HepG2 (cell line): ENCODE measurements around the gene MORN3. TPM values are rescaled to one million over a fixed set of nuclear protein-coding genes. Genes with fewer than 3 reads are reported as not detected.

Source experiments
- ATAC-seq: fragments of 200-7000 bp; cut with Tn5 transposase; 3 replicates; pipeline ENCODE4 v1.9.1; 2020; ENCODE audit warnings: mild to moderate bottlenecking, moderate library complexity
- BruUV-seq: library from RNA; stranded (reverse); fragments of 400-500 nt; replicated peaks from 2 replicates; lab custom pipeline; 2021; lab: Mats Ljungman, UMichigan
- CTCF ChIA-PET: fragments of 300-600 bp; formaldehyde crosslinking; extraction: SDS; loops from one replicate; lab custom pipeline; 2021; ENCODE audit warnings: low total read pairs, inconsistent platforms, low intra/inter-chr PET ratio; lab: Yijun Ruan, JAX
- POLR2A ChIA-PET: fragments of 350-600 bp; sonication (Branson Sonifier 250); formaldehyde crosslinking; loops from one replicate; lab custom pipeline; 2020; ENCODE audit warnings: antibody characterized with exemption, inconsistent platforms; lab: Yijun Ruan, JAX
- DNase-seq: peaks from one replicate; pipeline ENCODE4 v3.0.0-alpha.2; 2015; ENCODE audit warnings: low spot score
- FAIRE-seq: peaks from 3 replicates; lab custom pipeline; 2011; peaks lifted over from hg19 to GRCh38; lab: Jason Lieb, UNC
- H2AFZ ChIP-seq: one replicate; pipeline ENCODE4 v1.6.1; 2011; ENCODE audit warnings: low read length, inconsistent platforms
- H3K27ac ChIP-seq: fragments of 300-600 bp; 3 replicates; pipeline ENCODE4 v1.8.0; 2011; ENCODE audit warnings: mixed run types, mild to moderate bottlenecking, mixed read lengths, low read length, inconsistent platforms; ENCODE audit not compliant: insufficient read depth; ENCODE audit errors: extremely low read length
- H3K27me3 ChIP-seq, 2 experiments: fragments of 200-600 bp in 1 of 2; 2 replicates in 1 of 2; 3 replicates in 1 of 2; pipeline versions ENCODE4 v1.6.0 to v1.8.0; 2011; ENCODE audit warnings: low read length in 2 of 2, mild to moderate bottlenecking in 2 of 2, moderate library complexity in 2 of 2, inconsistent platforms in 1 of 2; ENCODE audit not compliant: insufficient read depth in 2 of 2, control insufficient read depth in 1 of 2
- H3K36me3 ChIP-seq, 2 experiments: fragments of 200-600 bp in 1 of 2; replicated peaks in 1 of 2; 2 replicates in 1 of 2; 3 replicates in 1 of 2; pipeline versions ENCODE4 v1.5.1 to v1.8.0; 2011; ENCODE audit warnings: low read length in 2 of 2, inconsistent platforms in 1 of 2; ENCODE audit not compliant: insufficient read depth in 2 of 2, control insufficient read depth in 1 of 2
- H3K4me1 ChIP-seq: 2 replicates; pipeline ENCODE4 v1.5.1; 2012; ENCODE audit warnings: low read length, inconsistent platforms; ENCODE audit not compliant: insufficient read depth
- H3K4me2 ChIP-seq: 2 replicates; pipeline ENCODE4 v1.6.0; 2011; ENCODE audit warnings: low read depth, low read length, inconsistent platforms
- H3K4me3 ChIP-seq, 3 experiments: fragments of 200-600 bp in 1 of 3; sonication (generic), shearing (Covaris generic) in 1 of 3; replicated peaks in 1 of 3; 2 replicates each; pipeline ENCODE4 v1.5.1; 2011 to 2016; ENCODE audit warnings: low read length in 3 of 3, inconsistent platforms in 2 of 3, low read depth in 2 of 3, mild to moderate bottlenecking in 2 of 3, control low read depth in 1 of 3, mixed read lengths in 1 of 3; ENCODE audit not compliant: insufficient read depth in 1 of 3
- H3K79me2 ChIP-seq: one replicate; pipeline ENCODE4 v1.6.1; 2011; ENCODE audit warnings: low read length, inconsistent platforms; ENCODE audit not compliant: insufficient read depth
- H3K9ac ChIP-seq: 2 replicates; pipeline ENCODE4 v1.6.0; 2011; ENCODE audit warnings: mild to moderate bottlenecking, low read depth, low read length, inconsistent platforms; ENCODE audit not compliant: insufficient read depth
- H3K9me3 ChIP-seq: 2 replicates; pipeline ENCODE4 v1.5.1; 2012; ENCODE audit warnings: mild to moderate bottlenecking, low read length
- H4K20me1 ChIP-seq: 2 replicates; pipeline ENCODE4 v1.6.0; 2011; ENCODE audit warnings: inconsistent platforms, mild to moderate bottlenecking, low read length, moderate library complexity; ENCODE audit not compliant: insufficient read depth
- JUND ChIP-seq: sonication (generic); formaldehyde crosslinking; IDR thresholded peaks from 2 replicates; pipeline ENCODE4 v1.8.0; 2022; ENCODE audit warnings: mild to moderate bottlenecking, missing genetic modification reagents
- PAWR ChIP-seq: sonication (generic); formaldehyde crosslinking; IDR thresholded peaks from 2 replicates; pipeline ENCODE4 v1.4.0; 2020; ENCODE audit warnings: missing genetic modification reagents, mild to moderate bottlenecking, borderline replicate concordance
- ZNF768 ChIP-seq: sonication (generic); formaldehyde crosslinking; IDR thresholded peaks from 2 replicates; pipeline ENCODE4 v1.4.0; 2020; ENCODE audit warnings: missing genetic modification reagents
- WGBS: methylation state at CpG from one replicate; pipeline ENCODE4 v1.1.6; 2017; ENCODE audit warnings: low lambda C conversion rate; 5-methylcytosine and 5-hydroxymethylcytosine counted together
- in situ Hi-C: cut with HindIII; loops from 2 replicates; pipeline ENCODE4 v1.10.0; 2017; ENCODE audit warnings: low pct_unique_long_range_greater_than_20kb; ENCODE audit not compliant: extremely low pct_ligation_motif_present
- intact Hi-C: fragments of 100-400 bp; cut with micrococcal nuclease; formaldehyde crosslinking; loops from one replicate; pipeline ENCODE4 v1.10.0; 2022; ENCODE audit not compliant: unreplicated experiment
- polyA plus RNA-seq, 8 experiments: library from polyadenylated mRNA; depleted of rRNA in 3 of 8; stranded (reverse) in 7 of 8; unstranded in 1 of 8; fragments of >200 nt; fragmentation: Illumina TruSeq in 4 of 8; extraction: Trizol in 4 of 8; gene quantifications; 2 replicates each; pipeline versions ENCODE4 v1.2.1 to v1.2.3, GENCODE V29; 2011 to 2016; ENCODE audit warnings: low read depth in 4 of 8, missing spikeins in 1 of 8, mixed read lengths in 1 of 8; ENCODE audit not compliant: insufficient read depth in 1 of 8
- total RNA-seq, 5 experiments: library from RNA; depleted of rRNA; stranded (reverse); fragments of >200 nt; fragmentation: Illumina TruSeq; extraction: Trizol; gene quantifications; 2 replicates each; pipeline ENCODE4 v1.2.3, GENCODE V29; 2016; ENCODE audit warnings: low read depth in 1 of 5
- TF ChIP-seq, protein P1 (sequence below): sonication (generic); formaldehyde crosslinking; IDR thresholded peaks from 2 replicates; pipeline ENCODE4 v1.5.1; 2020; ENCODE audit warnings: mild to moderate bottlenecking, missing genetic modification reagents, moderate library complexity

MORN3 gene
- total and polyA plus RNA-seq, 2 of the 13 experiments (the other 11 are each of a cell fraction or from before 2014, with no cell fraction given): 1.1 to 2.0 TPM

DNA sequence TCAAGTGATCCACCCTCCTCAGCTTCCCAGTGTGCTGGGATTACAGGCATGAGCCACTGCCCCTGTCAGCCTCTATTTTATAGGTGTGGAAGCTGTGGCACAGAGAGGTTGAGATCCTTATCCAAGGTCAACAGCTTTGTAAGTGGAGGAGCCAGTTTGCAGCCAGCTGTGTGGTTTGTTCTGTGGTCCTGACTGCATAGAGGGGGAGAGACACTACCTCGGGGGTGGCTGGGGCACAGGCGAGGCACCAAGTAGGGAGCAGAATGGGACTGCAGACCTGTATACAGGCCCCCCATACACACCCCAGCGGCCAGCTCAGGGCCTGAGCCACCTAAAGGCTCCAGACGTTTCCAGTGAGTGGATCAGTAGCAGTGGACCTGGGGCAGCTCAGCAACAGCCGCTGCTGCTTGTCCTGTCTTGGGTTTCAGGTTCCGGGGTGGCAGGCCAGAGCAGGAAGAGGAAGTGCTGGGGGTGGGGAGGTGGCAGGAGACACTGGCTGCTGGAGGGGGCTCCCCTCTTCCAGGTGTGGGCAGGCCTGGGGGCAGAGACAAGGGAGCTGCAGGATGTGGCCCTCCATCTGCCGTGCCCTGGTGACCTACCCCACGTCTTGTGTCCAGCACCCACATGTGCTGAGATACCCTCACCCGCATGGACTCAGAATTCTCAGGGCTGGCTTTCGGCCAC, 32.1 kb downstream of the MORN3 start:
- H3K4me1 ChIP-seq: peaks cover 20% of the 10 kb centered on the region

More for the DNA sequence above, 32.1 kb downstream of the MORN3 start:
- Histone ChIP-seq H3K9me3 (no peaks in the 10 kb centered on the region), H3K36me3 (peaks cover 3% of the 10 kb centered on the region in 2 experiments; a peak in 2 of 5 replicates), H3K4me2 (no peak overlapping the region), H3K4me3 (no peak overlapping the region), H2AFZ (no peak overlapping the region), H3K79me2 (peaks cover 4% of the 10 kb centered on the region), H3K9ac (no peak overlapping the region), H3K27me3 (no peaks in the 10 kb centered on the region), H4K20me1 (no peaks in the 10 kb centered on the region), H3K27ac (no peak overlapping the region)
- intact Hi-C loops: no loop called here
- DNase-seq (no peak), FAIRE-seq (no peak), ATAC-seq (no peak)
- ChIA-PET CTCF (no interaction called here), POLR2A (no interaction called here)
- BruUV-seq: no TSS peak
- 98% methylated on average over 6 of the region's 10 CpGs for WGBS
- in situ Hi-C loops: no loop called here
- TF ChIP-seq JUND (CRISPR knock-in tag) (no peak), ZNF768 (CRISPR knock-in tag) (peak; percentile 72), PAWR (CRISPR knock-in tag) (no peak)
- TF ChIP-seq, protein P1, sequence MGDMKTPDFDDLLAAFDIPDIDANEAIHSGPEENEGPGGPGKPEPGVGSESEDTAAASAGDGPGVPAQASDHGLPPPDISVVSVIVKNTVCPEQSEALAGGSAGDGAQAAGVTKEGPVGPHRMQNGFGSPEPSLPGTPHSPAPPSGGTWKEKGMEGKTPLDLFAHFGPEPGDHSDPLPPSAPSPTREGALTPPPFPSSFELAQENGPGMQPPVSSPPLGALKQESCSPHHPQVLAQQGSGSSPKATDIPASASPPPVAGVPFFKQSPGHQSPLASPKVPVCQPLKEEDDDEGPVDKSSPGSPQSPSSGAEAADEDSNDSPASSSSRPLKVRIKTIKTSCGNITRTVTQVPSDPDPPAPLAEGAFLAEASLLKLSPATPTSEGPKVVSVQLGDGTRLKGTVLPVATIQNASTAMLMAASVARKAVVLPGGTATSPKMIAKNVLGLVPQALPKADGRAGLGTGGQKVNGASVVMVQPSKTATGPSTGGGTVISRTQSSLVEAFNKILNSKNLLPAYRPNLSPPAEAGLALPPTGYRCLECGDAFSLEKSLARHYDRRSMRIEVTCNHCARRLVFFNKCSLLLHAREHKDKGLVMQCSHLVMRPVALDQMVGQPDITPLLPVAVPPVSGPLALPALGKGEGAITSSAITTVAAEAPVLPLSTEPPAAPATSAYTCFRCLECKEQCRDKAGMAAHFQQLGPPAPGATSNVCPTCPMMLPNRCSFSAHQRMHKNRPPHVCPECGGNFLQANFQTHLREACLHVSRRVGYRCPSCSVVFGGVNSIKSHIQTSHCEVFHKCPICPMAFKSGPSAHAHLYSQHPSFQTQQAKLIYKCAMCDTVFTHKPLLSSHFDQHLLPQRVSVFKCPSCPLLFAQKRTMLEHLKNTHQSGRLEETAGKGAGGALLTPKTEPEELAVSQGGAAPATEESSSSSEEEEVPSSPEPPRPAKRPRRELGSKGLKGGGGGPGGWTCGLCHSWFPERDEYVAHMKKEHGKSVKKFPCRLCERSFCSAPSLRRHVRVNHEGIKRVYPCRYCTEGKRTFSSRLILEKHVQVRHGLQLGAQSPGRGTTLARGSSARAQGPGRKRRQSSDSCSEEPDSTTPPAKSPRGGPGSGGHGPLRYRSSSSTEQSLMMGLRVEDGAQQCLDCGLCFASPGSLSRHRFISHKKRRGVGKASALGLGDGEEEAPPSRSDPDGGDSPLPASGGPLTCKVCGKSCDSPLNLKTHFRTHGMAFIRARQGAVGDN (CRISPR knock-in tag): 0 out of 2 replicates have a peak, but pooled peaks have one; percentile 13
